ENCODE measurements around the gene DNAJC18.
"Not testable (repeated sequence)": the region's sequence is repeated elsewhere in the genome, so short reads cannot be mapped to it uniquely, and the experiment has no call there.

The DNAJC18 gene

DNA sequence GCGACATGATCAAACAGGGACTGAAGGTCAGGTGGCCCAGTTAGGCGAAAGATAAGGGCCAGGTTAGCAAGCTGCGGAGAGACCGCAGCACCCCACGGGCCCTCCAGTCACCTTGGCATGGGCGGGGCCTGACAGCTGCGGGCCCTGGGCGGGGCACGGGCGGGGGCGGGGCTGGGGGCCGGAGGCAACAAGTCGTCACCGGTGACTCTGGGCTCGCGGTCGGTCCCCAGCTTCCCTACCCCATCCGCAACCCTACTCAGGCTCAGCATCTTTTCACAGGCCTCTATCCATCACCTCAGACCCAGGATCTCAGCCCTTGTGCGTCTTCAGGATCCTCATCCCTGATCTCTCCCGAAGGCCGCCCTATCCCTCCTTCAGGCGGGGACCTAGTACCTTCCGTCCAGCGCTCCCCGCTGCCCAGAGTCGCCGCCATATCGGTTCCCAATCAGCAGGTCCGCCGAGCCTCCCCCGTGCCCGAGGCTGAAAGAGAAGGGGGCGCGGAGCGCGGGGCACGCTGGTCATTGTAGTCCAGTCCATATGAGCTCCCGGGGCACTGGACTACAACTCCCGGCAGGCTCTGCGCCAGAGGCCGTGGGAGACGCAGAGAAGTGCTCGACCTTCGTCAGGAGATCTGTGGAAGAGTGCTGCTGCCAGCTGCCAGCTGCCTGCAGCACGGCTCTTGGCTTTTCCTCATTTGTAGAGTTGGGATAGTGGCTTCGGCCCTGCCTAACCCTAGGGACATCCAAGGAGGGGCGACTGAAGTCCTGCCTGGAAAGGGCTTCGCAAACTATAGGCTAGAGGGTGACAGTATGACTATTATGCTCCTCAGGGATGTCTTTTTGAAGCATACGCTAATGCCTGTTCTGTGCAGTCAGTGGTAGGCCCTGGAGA is at the start of gene DNAJC18:
TSS of gene DNAJC18 (minus strand) at position 513 of the 891 bp plus-strand sequence. CDS start at position 433, 80 bp downstream.
- Histone ChIP-seq H3K4me3 (ENCODE audit: low read length, poor library complexity, severe bottlenecking) (peak within 1 kb of the TSS; percentile 93), H3K9me2 (replicated peaks; ENCODE audit: low read depth, low read length) (no peaks in the 10 kb centered on the region), H3K9ac (ENCODE audit: low read depth, low read length, poor library complexity, severe bottlenecking) (peak within 1 kb of the TSS; percentile 87), H3K4me1 (ENCODE audit: insufficient read depth, low read length, poor library complexity, severe bottlenecking) (peaks cover 43% of the 10 kb centered on the region), H3K27me3 (ENCODE audit: insufficient read depth, low read length, poor library complexity, severe bottlenecking) (no peaks in the 10 kb centered on the region), H3K9me3 (ENCODE audit: insufficient read depth, low read depth, low read length) (no peaks in the 10 kb centered on the region), H3K79me2 (ENCODE audit: insufficient read depth, low read length) (no peaks in the 10 kb centered on the region), H3F3A (ENCODE audit: low read depth) (no peaks in the 10 kb centered on the region), H3K36me3 (ENCODE audit: insufficient read depth, low read length) (no peaks in the 10 kb centered on the region), H2AFZ (ENCODE audit: low read length) (peak within 1 kb of the TSS; percentile 97), H4K20me1 (ENCODE audit: insufficient read depth, low read length, poor library complexity, severe bottlenecking) (no peaks in the 10 kb centered on the region), H3K4me2 (ENCODE audit: low read depth, low read length, poor library complexity, severe bottlenecking) (peak within 1 kb of the TSS; percentile 96)
- TF ChIP-seq, protein P1, sequence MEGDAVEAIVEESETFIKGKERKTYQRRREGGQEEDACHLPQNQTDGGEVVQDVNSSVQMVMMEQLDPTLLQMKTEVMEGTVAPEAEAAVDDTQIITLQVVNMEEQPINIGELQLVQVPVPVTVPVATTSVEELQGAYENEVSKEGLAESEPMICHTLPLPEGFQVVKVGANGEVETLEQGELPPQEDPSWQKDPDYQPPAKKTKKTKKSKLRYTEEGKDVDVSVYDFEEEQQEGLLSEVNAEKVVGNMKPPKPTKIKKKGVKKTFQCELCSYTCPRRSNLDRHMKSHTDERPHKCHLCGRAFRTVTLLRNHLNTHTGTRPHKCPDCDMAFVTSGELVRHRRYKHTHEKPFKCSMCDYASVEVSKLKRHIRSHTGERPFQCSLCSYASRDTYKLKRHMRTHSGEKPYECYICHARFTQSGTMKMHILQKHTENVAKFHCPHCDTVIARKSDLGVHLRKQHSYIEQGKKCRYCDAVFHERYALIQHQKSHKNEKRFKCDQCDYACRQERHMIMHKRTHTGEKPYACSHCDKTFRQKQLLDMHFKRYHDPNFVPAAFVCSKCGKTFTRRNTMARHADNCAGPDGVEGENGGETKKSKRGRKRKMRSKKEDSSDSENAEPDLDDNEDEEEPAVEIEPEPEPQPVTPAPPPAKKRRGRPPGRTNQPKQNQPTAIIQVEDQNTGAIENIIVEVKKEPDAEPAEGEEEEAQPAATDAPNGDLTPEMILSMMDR (conservative IDR thresholded peaks at IDR 0.05; ENCODE audit: low read length), result no peak
- no peak for TF ChIP-seq EZH2phosphoT487 (IDR thresholded peaks at IDR 0.05; ENCODE audit: borderline replicate concordance)

- Histone ChIP-seq H3K79me2 (ENCODE audit: insufficient read depth, low read length) (no peaks in the 10 kb centered on the region), H3K4me1 (ENCODE audit: insufficient read depth, low read length, poor library complexity, severe bottlenecking) (peaks cover 14% of the 10 kb centered on the region), H3K9ac (ENCODE audit: low read depth, low read length, poor library complexity, severe bottlenecking) (no peak overlapping the region), H3K27me3 (ENCODE audit: insufficient read depth, low read length, poor library complexity, severe bottlenecking) (no peaks in the 10 kb centered on the region), H4K20me1 (ENCODE audit: insufficient read depth, low read length, poor library complexity, severe bottlenecking) (no peaks in the 10 kb centered on the region), H3K4me2 (ENCODE audit: low read depth, low read length, poor library complexity, severe bottlenecking) (no peak overlapping the region), H3K36me3 (ENCODE audit: insufficient read depth, low read length) (no peaks in the 10 kb centered on the region), H3K4me3 (ENCODE audit: low read length, poor library complexity, severe bottlenecking) (no peak overlapping the region), H3K9me2 (replicated peaks; ENCODE audit: low read depth, low read length) (no peaks in the 10 kb centered on the region), H2AFZ (ENCODE audit: low read length) (no peak overlapping the region), H3F3A (ENCODE audit: low read depth) (no peaks in the 10 kb centered on the region), H3K9me3 (ENCODE audit: insufficient read depth, low read depth, low read length) (no peaks in the 10 kb centered on the region)
- no peak for TF ChIP-seq EZH2phosphoT487 (IDR thresholded peaks at IDR 0.05; ENCODE audit: borderline replicate concordance)
Observed at GRCh38 chr5:139488260-139488659, 48.9 kb upstream of the DNAJC18 start.

- Histone ChIP-seq H2AFZ (ENCODE audit: low read length) (no peak overlapping the region), H3K9me2 (replicated peaks; ENCODE audit: low read depth, low read length) (no peaks in the 10 kb centered on the region), H3K4me2 (ENCODE audit: low read depth, low read length, poor library complexity, severe bottlenecking) (no peak overlapping the region), H3K9ac (ENCODE audit: low read depth, low read length, poor library complexity, severe bottlenecking) (no peak overlapping the region), H3K4me1 (ENCODE audit: insufficient read depth, low read length, poor library complexity, severe bottlenecking) (peaks cover 12% of the 10 kb centered on the region), H3K4me3 (ENCODE audit: low read length, poor library complexity, severe bottlenecking) (no peak overlapping the region), H3K27me3 (ENCODE audit: insufficient read depth, low read length, poor library complexity, severe bottlenecking) (no peaks in the 10 kb centered on the region), H3K36me3 (ENCODE audit: insufficient read depth, low read length) (no peaks in the 10 kb centered on the region), H4K20me1 (ENCODE audit: insufficient read depth, low read length, poor library complexity, severe bottlenecking) (peaks cover 3% of the 10 kb centered on the region), H3K79me2 (ENCODE audit: insufficient read depth, low read length) (peaks cover 8% of the 10 kb centered on the region), H3K9me3 (ENCODE audit: insufficient read depth, low read depth, low read length) (no peaks in the 10 kb centered on the region), H3F3A (ENCODE audit: low read depth) (peaks cover 8% of the 10 kb centered on the region; the same call in 1 of the 2 replicates)
- no peak for TF ChIP-seq EZH2phosphoT487 (IDR thresholded peaks at IDR 0.05; ENCODE audit: borderline replicate concordance)
- TF ChIP-seq, protein P1 (conservative IDR thresholded peaks at IDR 0.05; ENCODE audit: low read length), result no peak
Observed at GRCh38 chr5:139486201-139486600, 46.9 kb upstream of the DNAJC18 start.

GRCh38 chr5:139482890-139483208 is 43.5 kb upstream of the DNAJC18 start:
- not testable (repeated sequence) for H3K9me3 ChIP-seq (ENCODE audit: insufficient read depth, low read depth, low read length); H3K36me3 ChIP-seq (ENCODE audit: insufficient read depth, low read length); H2AFZ ChIP-seq (ENCODE audit: low read length); H3K9me2 ChIP-seq (replicated peaks; ENCODE audit: low read depth, low read length); H3K27me3 ChIP-seq (ENCODE audit: insufficient read depth, low read length, poor library complexity, severe bottlenecking); H3F3A ChIP-seq (ENCODE audit: low read depth)
- H3K9ac ChIP-seq (ENCODE audit: low read depth, low read length, poor library complexity, severe bottlenecking), result peak overlapping the region; percentile 98
- H3K79me2 ChIP-seq (ENCODE audit: insufficient read depth, low read length), result peaks cover 42% of the 10 kb centered on the region
- H3K4me1 ChIP-seq (ENCODE audit: insufficient read depth, low read length, poor library complexity, severe bottlenecking), result peaks cover 40% of the 10 kb centered on the region
- peak overlapping the region; percentile 92 for H3K4me2 ChIP-seq (ENCODE audit: low read depth, low read length, poor library complexity, severe bottlenecking)
- peak overlapping the region; percentile 89 for H3K4me3 ChIP-seq (ENCODE audit: low read length, poor library complexity, severe bottlenecking)
- H4K20me1 ChIP-seq (ENCODE audit: insufficient read depth, low read length, poor library complexity, severe bottlenecking), result peaks cover 24% of the 10 kb centered on the region
